ENCODE measurements around the gene CPA3.

GRCh38 chr3:148863814-148864213 is 1.3 kb upstream of the CPA3 start:
- TF ChIP-seq CTCF (conservative IDR thresholded peaks at IDR 0.05; ENCODE audit: low read depth, low read length) (no peak), EZH2 (IDR thresholded peaks at IDR 0.05; ENCODE audit: borderline replicate concordance, low read depth, low read length, poor library complexity, severe bottlenecking) (no peak)
